Endothelial cell of umbilical vein (primary cell): ENCODE measurements around the gene GRAMD2B. TPM values are rescaled to one million over a fixed set of nuclear protein-coding genes. Genes with fewer than 3 reads are reported as not detected.

Experiments used
- BruUV-seq: library from RNA; stranded (reverse); fragments of 400-500 nt; replicated peaks from 2 replicates; lab custom pipeline; 2021; lab: Mats Ljungman, UMichigan
- CTCF ChIA-PET: fragments of 300-600, 350-600 bp; sonication (Branson Sonifier 250); formaldehyde crosslinking; loops from one replicate; lab custom pipeline; 2021; ENCODE audit warnings: antibody characterized with exemption, inconsistent platforms; lab: Charles Lee
- POLR2A ChIA-PET: fragments of 300-600, 350-600 bp; sonication (Branson Sonifier 250); formaldehyde crosslinking; loops from one replicate; lab custom pipeline; 2021; ENCODE audit warnings: antibody characterized with exemption, inconsistent platforms; lab: Charles Lee
- DNase-seq: peaks from one replicate; pipeline ENCODE4 v3.0.0-alpha.2; 2011; ENCODE audit warnings: low read depth, low spot score
- FAIRE-seq: peaks from 2 replicates; lab custom pipeline; 2011; peaks lifted over from hg19 to GRCh38; lab: Jason Lieb, UNC
- H2AFZ ChIP-seq: 2 replicates; pipeline ENCODE4 v1.6.0; 2012; ENCODE audit warnings: low read depth, low read length, control low read depth, inconsistent platforms
- H3K27ac ChIP-seq: 2 replicates; pipeline ENCODE4 v1.5.1; 2011; ENCODE audit warnings: low read depth, mild to moderate bottlenecking, control low read depth, low read length, moderate library complexity; ENCODE audit not compliant: insufficient read depth
- H3K27me3 ChIP-seq, 2 experiments: 2 replicates each; pipeline versions ENCODE4 v1.6.0 to v1.6.1; 2011; ENCODE audit warnings: low read length in 2 of 2, mixed read lengths in 1 of 2; ENCODE audit not compliant: control insufficient read depth in 2 of 2, insufficient read depth in 2 of 2
- H3K36me3 ChIP-seq, 2 experiments: 2 replicates in 1 of 2; 3 replicates in 1 of 2; pipeline ENCODE4 v1.5.1; 2011; ENCODE audit warnings: low read length in 2 of 2, mild to moderate bottlenecking in 1 of 2, moderate library complexity in 1 of 2; ENCODE audit not compliant: control insufficient read depth in 2 of 2, insufficient read depth in 2 of 2; ENCODE audit errors: extremely low read depth in 1 of 2
- H3K4me1 ChIP-seq: 3 replicates; pipeline ENCODE4 v1.5.1; 2011; ENCODE audit warnings: mild to moderate bottlenecking, low read length; ENCODE audit not compliant: control insufficient read depth, insufficient read depth; ENCODE audit errors: extremely low read depth
- H3K4me2 ChIP-seq: 2 replicates; pipeline ENCODE4 v1.6.1; 2011; ENCODE audit warnings: low read length, control low read depth, mixed read lengths; ENCODE audit not compliant: insufficient read depth
- H3K4me3 ChIP-seq, 3 experiments: fragments of 200-600 bp in 1 of 3; sonication (generic), shearing (Covaris generic) in 1 of 3; replicated peaks in 1 of 3; 2 replicates each; pipeline ENCODE4 v1.5.1; 2011 to 2016; ENCODE audit warnings: control low read depth in 3 of 3, low read length in 3 of 3, mild to moderate bottlenecking in 2 of 3, inconsistent platforms in 1 of 3, low read depth in 1 of 3, moderate library complexity in 1 of 3; ENCODE audit not compliant: insufficient read depth in 1 of 3
- H3K79me2 ChIP-seq: 2 replicates; pipeline ENCODE4 v1.6.0; 2012; ENCODE audit warnings: low read length, inconsistent platforms; ENCODE audit not compliant: control insufficient read depth, insufficient read depth
- H3K9ac ChIP-seq: replicated peaks from 2 replicates; pipeline ENCODE3; 2011; ENCODE audit warnings: low read length, control low read depth; ENCODE audit not compliant: insufficient read depth; ENCODE audit errors: extremely low read depth
- H3K9me1 ChIP-seq: replicated peaks from 3 replicates; pipeline ENCODE4 v1.6.0; 2011; ENCODE audit warnings: mild to moderate bottlenecking, low read length; ENCODE audit not compliant: control insufficient read depth, insufficient read depth; ENCODE audit errors: extremely low read depth
- H3K9me3 ChIP-seq: replicated peaks from 2 replicates; pipeline ENCODE4 v1.5.1; 2012; ENCODE audit warnings: low read length, inconsistent platforms; ENCODE audit not compliant: control insufficient read depth, insufficient read depth
- H4K20me1 ChIP-seq: replicated peaks from 2 replicates; pipeline ENCODE3; 2011; ENCODE audit warnings: mild to moderate bottlenecking, low read length; ENCODE audit not compliant: control insufficient read depth, insufficient read depth; ENCODE audit errors: extremely low read depth
- EZH2 ChIP-seq: IDR thresholded peaks from 2 replicates; pipeline ENCODE4 v1.6.1; 2012; ENCODE audit warnings: borderline replicate concordance, low read depth, mild to moderate bottlenecking, moderate library complexity, low read length, inconsistent platforms; ENCODE audit not compliant: severe bottlenecking
- FOS ChIP-seq: IDR thresholded peaks from 2 replicates; pipeline ENCODE4 v1.6.1; 2011; ENCODE audit warnings: mild to moderate bottlenecking, low read length, moderate library complexity, borderline replicate concordance; ENCODE audit not compliant: insufficient read depth
- GATA2 ChIP-seq: IDR thresholded peaks from 2 replicates; pipeline ENCODE4 v1.7.0; 2011; ENCODE audit warnings: low read depth, mild to moderate bottlenecking, moderate library complexity, mixed read lengths, low read length; ENCODE audit not compliant: insufficient read length, insufficient read depth
- JUN ChIP-seq: IDR thresholded peaks from 2 replicates; pipeline ENCODE4 v1.6.1; 2011; ENCODE audit warnings: borderline replicate concordance, low read depth; ENCODE audit not compliant: insufficient read length, insufficient read depth
- MYC ChIP-seq: IDR thresholded peaks from one replicate; pipeline ENCODE4 v1.6.1; 2011; ENCODE audit warnings: mild to moderate bottlenecking, low read depth, low read length
- POLR2A ChIP-seq: IDR thresholded peaks from 2 replicates; pipeline ENCODE4 v1.6.1; 2012; ENCODE audit warnings: low read depth, mild to moderate bottlenecking, control low read depth, low read length
- POLR2AphosphoS5 ChIP-seq: IDR thresholded peaks from 2 replicates; pipeline ENCODE4 v1.6.1; 2012; ENCODE audit warnings: low read depth, mild to moderate bottlenecking, control low read depth, low read length, moderate library complexity; ENCODE audit not compliant: insufficient read depth
- dilution Hi-C: fragments of 300-500 bp; cut with MboI; formaldehyde crosslinking; loops from one replicate; pipeline ENCODE4 v1.15.0; 2019; ENCODE audit warnings: low sequenced_read_pairs; ENCODE audit not compliant: extremely low pct_ligation_motif_present
- intact Hi-C: fragments of 100-400 bp; cut with micrococcal nuclease; formaldehyde crosslinking; loops from one replicate; pipeline ENCODE4 v1.10.0; 2022
- polyA plus RNA-seq, 4 experiments: library from polyadenylated mRNA; depleted of rRNA in 3 of 4; stranded (reverse) in 3 of 4; unstranded in 1 of 4; fragments of >200 nt; gene quantifications; 2 replicates each; pipeline versions ENCODE4 v1.2.1 to v1.2.3, GENCODE V29; 2011 to 2012; ENCODE audit warnings: missing spikeins in 1 of 4
- total RNA-seq: library from RNA; stranded (reverse); gene quantifications from 2 replicates; pipeline ENCODE4 v1.2.3, GENCODE V29; 2021
- TF ChIP-seq, protein P1 (sequence below), 2 donors: IDR thresholded peaks; 1 replicate in 1 of 2; 2 replicates in 1 of 2; pipeline ENCODE4 v1.5.1; 2011; ENCODE audit warnings: low read length in 2 of 2, mild to moderate bottlenecking in 2 of 2, moderate library complexity in 2 of 2, control low read depth in 1 of 2, inconsistent platforms in 1 of 2, low read depth in 1 of 2; ENCODE audit not compliant: insufficient read depth in 1 of 2; ENCODE audit errors: extremely low read depth in 1 of 2
- TF ChIP-seq, protein P2 (sequence below): IDR thresholded peaks from 2 replicates; pipeline ENCODE4 v1.6.1; 2011; ENCODE audit not compliant: insufficient read depth, insufficient read length

GRAMD2B gene
- total and polyA plus RNA-seq, 2 donors (not counting 3 experiments of a cell fraction or from before 2014, with no cell fraction given): 2.0 to 5.5 TPM

DNA sequence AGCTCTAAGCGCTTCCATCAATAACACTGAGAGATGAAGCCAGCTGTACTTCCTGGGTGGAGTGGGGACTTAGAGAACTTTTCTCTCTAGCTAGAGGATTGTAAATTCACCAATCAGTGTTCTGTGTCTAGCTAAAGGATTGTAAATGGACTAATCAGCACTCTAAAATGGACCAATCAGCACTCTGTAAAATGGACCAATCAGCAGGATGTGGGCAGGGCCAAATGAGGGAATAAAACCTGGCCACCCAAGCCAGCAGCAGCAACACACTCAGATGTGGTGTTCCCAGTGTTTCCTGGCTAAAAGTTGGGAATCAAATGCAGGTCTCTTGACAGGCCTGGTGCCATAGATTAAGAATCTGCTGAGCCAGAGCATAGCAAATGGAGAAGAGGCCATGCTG lies 111.3 kb downstream of the GRAMD2B start:
- Histone ChIP-seq H3K4me1 (no peaks in the 10 kb centered on the region), H4K20me1 (no peaks in the 10 kb centered on the region), H3K9me3 (no peaks in the 10 kb centered on the region), H3K9me1 (no peaks in the 10 kb centered on the region), H3K27me3 (peaks cover 0 to 2% of the 10 kb centered on the region in 2 experiments), H2AFZ (no peak overlapping the region), H3K36me3 (no peaks in the 10 kb centered on the region), H3K9ac (no peak overlapping the region), H3K79me2 (no peaks in the 10 kb centered on the region), H3K4me2 (no peak overlapping the region), H3K27ac (no peak overlapping the region), H3K4me3 (no peak overlapping the region)
- BruUV-seq: no TSS peak
- CTCF ChIA-PET: interaction anchor here (1.1 to 1.8 kb wide), 3 partner anchors 180 to 192 kb away, joined by 4 to 5 read pairs (median 4); no protein-coding TSS in a partner anchor
- no peak for TF ChIP-seq POLR2AphosphoS5
- no peak for TF ChIP-seq EZH2
- TF ChIP-seq FOS: no peak
- TF ChIP-seq MYC: no peak
- no peak for TF ChIP-seq POLR2A
- TF ChIP-seq, protein P1, sequence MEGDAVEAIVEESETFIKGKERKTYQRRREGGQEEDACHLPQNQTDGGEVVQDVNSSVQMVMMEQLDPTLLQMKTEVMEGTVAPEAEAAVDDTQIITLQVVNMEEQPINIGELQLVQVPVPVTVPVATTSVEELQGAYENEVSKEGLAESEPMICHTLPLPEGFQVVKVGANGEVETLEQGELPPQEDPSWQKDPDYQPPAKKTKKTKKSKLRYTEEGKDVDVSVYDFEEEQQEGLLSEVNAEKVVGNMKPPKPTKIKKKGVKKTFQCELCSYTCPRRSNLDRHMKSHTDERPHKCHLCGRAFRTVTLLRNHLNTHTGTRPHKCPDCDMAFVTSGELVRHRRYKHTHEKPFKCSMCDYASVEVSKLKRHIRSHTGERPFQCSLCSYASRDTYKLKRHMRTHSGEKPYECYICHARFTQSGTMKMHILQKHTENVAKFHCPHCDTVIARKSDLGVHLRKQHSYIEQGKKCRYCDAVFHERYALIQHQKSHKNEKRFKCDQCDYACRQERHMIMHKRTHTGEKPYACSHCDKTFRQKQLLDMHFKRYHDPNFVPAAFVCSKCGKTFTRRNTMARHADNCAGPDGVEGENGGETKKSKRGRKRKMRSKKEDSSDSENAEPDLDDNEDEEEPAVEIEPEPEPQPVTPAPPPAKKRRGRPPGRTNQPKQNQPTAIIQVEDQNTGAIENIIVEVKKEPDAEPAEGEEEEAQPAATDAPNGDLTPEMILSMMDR (IDR thresholded peaks at IDR 0.05; ENCODE audit: extremely low read depth in 1 of 2, insufficient read depth in 1 of 2, low read depth in 1 of 2, low read length in 2 of 2): no peak
- no peak for TF ChIP-seq JUN
- TF ChIP-seq, protein P2, sequence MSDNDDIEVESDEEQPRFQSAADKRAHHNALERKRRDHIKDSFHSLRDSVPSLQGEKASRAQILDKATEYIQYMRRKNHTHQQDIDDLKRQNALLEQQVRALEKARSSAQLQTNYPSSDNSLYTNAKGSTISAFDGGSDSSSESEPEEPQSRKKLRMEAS: no peak
- no peak for TF ChIP-seq GATA2
- POLR2A ChIA-PET: no interaction called here
- FAIRE-seq (no peak), DNase-seq (no peak)
- dilution Hi-C loops: loop anchor here (25.0 kb wide), 1 partner anchor 197 kb away; no protein-coding TSS in a partner anchor
- intact Hi-C loops: no loop called here
